CD4-positive, alpha-beta T cell treated with Interleukin-1 beta for 1 hour (primary cell): ENCODE measurements around the gene UBE2D3.
"Not testable (repeated sequence)": the region's sequence is repeated elsewhere in the genome, so short reads cannot be mapped to it uniquely, and the experiment has no call there.

Experiments used
- DNase-seq, 2 donors: peaks; one replicate each; pipeline ENCODE4 v3.0.0-alpha.2; 2020 to 2022

Gene UBE2D3

DNA sequence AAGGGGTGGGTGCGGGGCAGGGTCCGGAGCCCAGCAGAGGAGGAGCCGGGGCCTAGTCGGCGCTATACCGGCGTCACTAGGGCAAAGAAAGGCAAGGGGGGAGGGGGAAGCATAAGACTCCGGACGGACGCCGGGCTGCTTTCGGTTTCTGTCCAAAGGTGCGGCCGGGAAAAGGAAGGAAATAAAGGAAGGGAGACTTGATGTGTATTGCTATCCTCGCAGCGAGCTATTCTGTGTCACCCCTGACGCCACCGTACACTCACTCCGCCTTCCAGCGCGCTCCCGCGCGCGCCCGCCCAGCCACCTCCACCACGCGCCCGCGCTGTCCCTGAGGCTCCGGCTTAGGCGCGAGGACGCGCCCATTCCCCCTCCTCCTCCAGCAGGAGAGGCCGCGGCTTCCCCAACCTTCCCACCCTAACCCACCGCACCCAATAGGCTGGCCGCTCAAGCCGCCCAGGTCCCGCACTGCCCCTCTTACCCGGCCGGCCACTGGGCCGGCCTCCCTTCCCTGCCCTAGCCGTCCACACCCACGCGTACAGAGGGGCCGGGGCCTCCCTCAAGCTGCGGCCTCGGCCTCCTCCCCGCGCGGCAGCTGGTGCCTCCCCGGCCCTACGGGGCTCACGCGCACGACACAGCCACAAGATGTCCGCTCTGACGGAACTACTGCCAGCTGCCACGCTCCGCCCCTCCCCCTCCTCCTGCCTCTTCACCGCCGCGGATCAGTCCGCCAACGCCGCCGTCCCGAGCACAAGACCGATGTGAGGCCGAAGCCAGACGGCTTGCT lies at the start of gene UBE2D3:
UBE2D3 (minus strand) TSS at position 662 of the 784 bp plus-strand sequence. CDS start 1,043 bp downstream, outside the sequence.
- peak; percentile 94 to 95 for DNase-seq

DNA sequence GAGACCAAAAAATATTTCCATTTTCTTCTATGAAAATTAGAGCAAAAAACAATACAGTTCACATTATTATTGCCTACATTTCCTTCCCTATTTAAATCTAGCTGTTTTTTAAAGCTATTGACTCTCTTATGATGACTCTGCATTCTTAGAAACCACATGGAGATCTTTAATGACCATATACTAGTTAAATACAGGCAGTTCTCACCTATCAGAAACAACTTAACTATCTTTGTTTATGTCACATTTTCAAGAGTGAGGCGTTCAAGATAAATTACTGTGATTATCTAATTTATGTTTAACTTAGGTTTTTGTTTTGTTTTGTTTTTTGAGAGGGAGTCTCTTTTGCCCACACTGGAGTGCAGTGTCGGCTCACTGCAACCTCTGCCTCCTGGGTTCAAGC lies 44.4 kb upstream of the UBE2D3 start:
- no peak for DNase-seq

DNA sequence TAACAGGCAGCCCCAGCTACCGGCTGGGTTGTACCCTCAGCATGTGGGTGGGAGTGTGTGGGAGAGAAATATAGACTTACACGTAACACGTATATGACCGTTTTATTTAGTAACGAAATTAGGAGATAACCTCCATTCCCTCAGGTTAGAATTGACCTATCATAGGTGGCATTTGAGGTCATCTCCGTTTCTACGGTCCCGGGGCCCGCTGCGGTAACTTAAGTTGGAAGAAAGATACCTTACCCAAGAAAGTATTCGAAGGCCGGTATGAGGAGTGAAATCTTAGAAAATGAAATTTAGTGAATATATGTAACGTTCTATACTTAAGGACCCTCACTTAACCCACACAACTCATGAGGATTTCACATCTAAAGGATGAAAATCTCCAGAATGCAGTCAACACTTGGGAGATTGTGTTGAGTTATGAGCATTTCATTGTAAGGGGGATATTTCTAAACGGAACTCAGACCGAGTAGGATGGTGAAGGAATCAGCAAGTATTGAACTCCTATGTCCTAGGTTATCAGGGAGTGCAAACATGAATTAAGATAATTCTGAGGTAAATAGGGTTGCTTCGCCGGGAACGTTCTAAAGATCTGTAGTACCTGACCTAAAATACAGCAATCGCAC lies 42.3 kb upstream of the UBE2D3 start:
- DNase-seq = no peak

GRCh38 chr4:102868781-102869568 lies 41.6 kb upstream of the UBE2D3 start, which contains the start of gene CISD2:
CISD2 (plus strand) TSS chr4:102868992; CDS start chr4:102869085, 93 bp downstream.
- DNase-seq = peak; percentile 91

DNA sequence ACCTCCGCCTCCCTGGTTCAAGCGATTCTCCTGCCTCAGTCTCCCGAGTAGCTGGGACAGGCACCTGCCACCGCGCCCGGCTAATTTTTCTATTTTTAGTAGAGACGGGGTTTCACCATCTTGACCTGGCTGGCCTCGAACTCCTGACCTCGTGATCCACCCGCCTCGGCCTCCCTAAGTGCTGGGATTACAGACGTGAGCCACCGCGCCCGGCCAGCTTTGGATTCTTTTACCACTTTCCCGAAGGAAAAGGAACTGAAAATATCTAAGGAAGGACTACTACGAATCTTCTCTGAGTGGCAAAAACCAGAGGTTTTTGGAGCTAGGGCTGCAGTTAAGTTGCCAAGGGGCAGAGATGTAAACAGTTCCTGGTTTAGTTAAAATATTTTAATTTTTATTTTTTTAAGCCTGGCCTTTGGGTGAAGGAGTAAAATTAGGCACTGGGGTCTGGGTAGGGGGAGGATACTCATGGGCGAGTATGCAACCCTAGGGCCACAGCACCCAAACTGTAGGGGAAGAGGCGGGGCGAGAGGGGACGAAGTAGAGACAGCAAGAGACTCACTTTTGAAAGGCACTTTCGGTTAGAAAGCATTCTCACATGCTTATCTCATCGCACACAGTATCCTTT lies 40.9 kb upstream of the UBE2D3 start:
- DNase-seq = peak in 1 of 2 donors; percentile 14

DNA sequence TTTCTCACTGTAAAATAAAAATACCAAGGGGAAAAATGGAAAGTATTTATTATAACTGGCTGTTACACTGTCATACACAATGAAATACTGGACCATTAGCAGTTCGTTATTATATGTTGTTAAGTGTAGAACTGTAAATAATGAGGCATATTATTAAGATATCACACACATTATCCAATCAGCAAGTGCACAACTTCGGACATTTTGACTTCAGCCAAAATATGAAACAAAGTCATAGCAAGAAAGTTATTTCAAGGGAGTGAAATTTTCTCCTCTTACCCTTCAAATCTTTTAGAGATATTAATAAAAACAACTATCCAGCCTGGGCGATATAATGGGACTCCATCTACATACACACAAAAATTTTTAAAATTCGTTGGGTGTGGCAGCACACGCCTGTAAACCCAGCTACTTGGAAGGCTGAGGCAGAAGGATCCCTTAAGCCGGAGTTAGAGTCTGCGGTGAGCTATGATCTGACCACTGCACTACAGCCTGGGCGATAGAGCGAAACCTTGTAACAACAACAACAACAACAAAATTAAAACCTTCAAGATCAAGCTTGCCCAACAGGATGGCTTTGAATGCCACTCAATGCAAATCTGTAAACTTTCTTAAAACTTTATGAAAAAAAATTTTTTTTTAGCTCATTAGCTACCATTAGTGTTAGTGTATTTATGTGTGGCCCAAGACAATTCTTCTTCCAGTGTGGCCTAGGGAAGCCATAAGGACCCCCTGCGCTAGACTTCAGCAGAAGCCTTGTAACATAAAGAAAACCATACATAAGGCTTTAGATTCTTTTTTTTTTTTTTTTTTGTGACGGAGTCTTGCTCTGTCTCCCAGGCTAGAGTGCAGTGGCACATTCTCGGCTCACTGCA lies 40.2 kb upstream of the UBE2D3 start:
- no peak for DNase-seq

DNA sequence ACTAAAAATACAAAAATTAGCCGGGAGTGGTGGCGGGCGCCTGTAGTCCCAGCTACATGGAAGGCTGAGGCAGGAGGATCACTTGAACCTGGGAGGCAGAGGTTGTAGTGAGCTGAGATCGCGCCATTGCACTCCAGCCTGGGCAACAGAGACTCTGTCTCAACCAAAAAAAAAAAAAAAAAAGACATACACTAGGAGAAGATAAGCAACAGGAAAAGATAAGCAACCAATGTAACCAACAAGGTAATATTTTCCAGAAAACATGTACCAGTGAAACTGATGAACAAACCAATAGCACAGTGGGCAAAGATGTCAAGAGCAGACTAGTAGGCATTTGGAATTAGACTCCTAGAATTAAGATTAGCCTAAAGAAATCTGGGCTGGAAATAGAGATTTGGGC lies 38.0 kb upstream of the UBE2D3 start:
- not testable (repeated sequence) for DNase-seq

- no peak for DNase-seq
Measured at GRCh38 chr4:102862747-102863146, 35.4 kb upstream of the UBE2D3 start.

DNA sequence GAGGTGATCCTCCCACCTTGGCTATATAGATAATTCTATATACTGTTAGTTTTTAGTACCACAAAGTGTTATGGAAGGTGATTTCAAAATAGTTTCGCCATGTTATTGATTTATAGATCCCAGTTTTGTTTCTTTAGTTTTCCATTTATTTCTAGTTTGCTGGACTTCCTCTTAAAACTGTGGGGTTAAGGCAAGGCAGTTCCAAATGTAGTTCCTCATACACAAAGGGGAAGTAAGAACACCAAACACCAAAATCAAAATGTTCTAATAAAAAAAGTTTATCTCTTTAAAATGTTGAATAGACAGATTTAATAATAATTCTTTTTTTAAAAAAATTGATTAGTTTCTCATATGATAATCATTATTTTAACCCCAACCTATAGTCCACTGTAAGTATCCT lies 34.7 kb upstream of the UBE2D3 start:
- DNase-seq = no peak

DNA sequence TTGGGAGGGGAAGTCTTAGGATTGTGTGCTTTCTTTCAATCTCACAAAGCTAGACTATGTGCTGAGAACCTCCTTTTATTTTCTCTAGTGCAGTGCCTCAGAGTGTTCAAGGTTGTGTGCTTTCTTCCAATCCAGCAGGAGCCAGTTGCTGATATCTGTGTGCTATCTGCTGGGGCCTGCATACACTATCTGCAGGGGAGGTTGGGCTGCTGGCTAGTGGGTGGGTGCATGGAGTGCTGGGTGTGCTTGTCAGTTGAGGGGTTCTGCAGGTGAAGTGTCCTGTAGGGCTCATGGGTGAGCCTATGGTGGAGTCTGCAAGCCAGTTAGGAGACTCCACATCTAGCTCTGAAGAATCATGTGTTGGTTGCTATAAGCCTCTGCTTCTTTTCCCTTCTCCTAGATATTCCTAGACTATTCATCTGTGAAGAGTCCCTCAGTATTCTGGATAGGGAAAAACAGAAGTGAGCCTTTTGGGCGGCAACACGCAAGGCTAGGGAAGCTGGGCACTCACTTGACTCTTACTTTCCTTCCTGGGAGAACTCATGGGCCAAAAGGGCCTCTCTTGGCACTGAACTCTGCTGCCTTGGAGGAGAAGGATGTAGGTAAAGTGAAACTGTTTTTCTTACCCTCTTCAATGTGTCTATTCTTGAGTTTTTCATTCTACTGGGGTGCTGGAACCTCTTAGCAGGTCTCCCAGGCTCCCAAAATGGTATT lies 33.4 kb upstream of the UBE2D3 start:
- no peak for DNase-seq

GRCh38 chr4:102858828-102859464 lies 31.6 kb upstream of the UBE2D3 start:
- no peak for DNase-seq

DNA sequence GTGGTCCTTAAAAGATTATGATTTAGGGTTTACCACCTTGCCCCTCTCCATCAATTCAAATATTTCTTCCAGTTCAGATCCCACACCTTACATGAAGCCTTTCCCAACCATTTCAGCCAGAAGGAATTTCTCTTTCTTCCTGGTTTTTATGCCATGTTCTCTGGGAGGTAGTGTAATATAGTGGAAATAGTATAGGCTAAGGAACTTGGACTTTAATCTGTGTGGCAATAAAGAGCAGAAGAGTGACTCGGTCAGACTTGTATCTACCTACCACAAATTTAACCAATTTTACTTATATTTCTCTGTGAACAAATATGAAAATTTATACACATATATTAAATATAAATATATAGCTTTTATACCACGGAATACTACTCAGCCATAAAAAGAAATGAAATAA lies 23.0 kb upstream of the UBE2D3 start:
- no peak for DNase-seq

DNA sequence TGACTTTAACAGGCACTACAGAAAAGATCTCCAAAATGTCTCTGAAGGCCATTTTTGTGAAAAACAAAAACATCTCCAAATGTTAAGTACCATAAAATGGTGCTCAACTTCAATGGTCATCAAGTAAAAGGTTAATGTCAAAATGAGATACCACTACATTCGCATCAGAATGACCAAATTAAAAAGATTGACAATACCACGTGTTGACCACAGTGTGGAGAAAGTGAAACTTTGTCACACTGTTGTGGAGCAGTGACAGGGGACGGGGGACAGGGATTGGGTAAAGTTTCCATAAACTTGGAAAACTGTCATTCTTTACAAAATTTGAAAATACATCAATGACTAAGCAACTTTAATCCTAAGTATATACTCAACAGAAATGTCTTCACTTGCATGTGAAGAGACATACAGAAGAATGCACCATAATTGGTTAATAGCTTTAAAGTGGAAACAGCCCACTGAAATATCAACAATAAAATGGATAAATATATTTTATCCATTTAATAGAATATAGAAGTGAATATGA lies 22.3 kb upstream of the UBE2D3 start:
- no peak for DNase-seq

DNA sequence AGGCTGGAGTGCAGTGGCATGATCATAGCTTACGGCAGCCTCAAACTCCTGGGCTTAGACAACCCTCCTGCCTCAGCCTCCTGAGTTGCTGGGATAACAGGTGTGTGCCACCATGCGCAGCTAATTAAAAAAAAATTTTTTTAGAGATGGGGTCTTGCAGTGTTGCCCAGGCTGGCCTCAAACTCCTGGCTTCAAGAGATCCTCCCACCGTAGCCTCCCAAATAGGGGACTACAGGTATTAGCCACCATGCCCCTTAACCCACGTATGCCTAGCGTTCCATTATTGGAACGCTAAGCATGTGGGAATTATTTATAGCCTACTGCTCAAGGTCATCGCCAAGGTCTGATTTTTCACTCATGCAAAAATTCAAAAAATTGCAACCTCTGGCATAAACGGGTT lies 20.3 kb upstream of the UBE2D3 start:
- no peak for DNase-seq

GRCh38 chr4:102843938-102844337 lies 16.6 kb upstream of the UBE2D3 start:
- DNase-seq = no peak

DNA sequence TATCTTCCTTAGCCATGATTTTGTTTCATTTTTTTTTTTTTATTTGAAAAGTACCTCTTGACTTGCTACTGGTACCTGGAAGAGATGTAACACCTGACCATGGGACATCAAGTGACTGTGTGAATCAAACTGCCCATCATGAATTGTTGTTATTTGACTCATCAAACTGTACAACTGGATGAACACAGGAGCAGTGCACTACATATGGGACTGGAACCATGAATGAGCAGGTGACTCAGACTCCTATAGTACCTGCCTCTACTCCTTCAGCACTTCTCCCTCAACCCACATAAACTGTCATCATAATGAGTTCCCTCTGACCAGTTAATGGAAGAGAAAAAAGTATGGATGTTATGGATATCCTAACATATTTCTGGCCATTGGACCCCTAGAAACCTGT lies 15.9 kb upstream of the UBE2D3 start:
- DNase-seq = no peak

GRCh38 chr4:102842367-102842766 lies 15.0 kb upstream of the UBE2D3 start:
- no peak for DNase-seq

GRCh38 chr4:102836596-102836995 lies 9.2 kb upstream of the UBE2D3 start:
- no peak for DNase-seq

DNA sequence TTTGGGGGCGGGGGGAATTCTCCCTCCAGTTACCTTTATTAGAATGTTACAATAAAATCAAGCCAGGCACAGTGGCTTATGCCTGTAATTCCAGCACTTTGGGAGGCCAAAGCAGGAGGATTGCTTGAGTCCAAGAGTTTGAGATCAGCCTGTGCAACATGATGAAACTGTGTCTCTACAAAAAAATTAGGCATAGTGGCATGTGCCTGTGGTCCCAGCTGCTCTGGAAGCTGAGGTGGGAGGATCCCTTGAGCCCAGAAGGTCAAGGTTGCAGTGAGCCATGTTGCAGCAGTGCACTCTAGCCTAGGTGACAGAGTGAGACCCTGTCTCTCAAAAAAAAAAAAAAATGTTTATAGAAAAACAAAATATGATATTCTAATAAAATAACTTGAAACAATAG lies 5.3 kb upstream of the UBE2D3 start:
- no peak for DNase-seq

DNA sequence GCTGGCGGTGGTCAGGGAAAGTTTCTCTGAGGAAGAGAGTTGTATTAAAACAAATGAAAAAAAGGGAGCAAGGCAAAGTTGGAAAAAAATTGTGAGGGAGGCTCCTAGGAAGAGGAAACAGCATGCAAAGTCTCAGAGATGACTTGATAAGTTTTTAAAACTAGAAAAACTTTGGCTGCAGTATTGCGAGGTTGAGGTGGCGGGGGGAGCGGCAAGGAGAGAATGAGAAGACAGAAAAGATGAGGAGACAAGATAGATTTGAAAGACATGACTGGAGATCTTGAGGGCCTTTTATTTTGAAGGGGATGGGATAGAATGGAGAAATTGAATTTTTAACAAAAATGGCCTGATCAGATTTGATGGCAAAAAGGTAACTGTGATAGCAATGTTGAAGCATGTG lies 4.8 kb upstream of the UBE2D3 start:
- no peak for DNase-seq

- DNase-seq = no peak
Measured at GRCh38 chr4:102829803-102830202, 2.5 kb upstream of the UBE2D3 start.
